ENCODE measurements around the gene NEU4. TPM values are rescaled to one million over a fixed set of nuclear protein-coding genes. Genes with fewer than 3 reads are reported as not detected.

Gene NEU4
- total and polyA plus RNA-seq, 9 of the 15 experiments (the other 6 are each of a cell fraction or from before 2014, with no cell fraction given), result 0.01 to 0.40 TPM; not detected in 7

DNA sequence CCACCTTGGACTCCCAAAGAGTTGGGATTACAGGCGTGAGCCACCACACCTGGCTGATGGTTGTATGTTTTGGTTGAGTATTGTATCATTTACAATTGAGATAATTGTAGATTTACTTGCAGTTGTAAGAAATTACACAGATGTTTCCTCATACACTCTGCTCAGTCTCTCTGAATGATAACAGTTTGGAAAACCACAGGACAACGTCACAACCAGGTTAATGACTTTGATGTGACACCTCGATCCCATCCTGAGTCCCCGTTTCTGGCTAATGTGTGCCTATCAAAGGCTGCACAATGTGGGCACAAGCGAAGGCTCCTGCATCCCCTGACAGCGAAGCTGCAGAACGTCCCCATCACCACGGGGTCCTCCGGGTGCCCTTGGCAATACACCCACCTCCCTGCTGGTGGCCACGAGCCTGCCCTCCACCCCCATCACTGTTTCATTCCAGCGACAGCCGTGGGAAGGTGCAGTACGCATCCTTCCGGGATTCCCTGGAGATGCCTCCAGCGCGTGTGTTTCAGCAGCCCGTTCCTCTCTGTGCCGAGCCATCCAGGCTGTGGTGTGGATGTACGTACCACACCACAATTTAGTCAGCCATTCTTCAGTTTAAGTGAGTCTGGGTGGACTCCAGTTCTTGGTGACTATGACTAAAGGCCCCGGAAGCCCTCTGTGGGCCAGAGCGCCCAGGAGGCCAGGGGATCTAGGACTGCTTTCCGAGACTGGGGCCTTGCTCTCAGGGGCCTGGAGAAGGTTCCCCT lies 54.0 kb downstream of the NEU4 start:
- POLR2A ChIA-PET, result interaction anchor here (0.6 kb wide), 1 partner anchor 1422 kb away, joined by 3 read pairs; no protein-coding TSS in a partner anchor

More for the DNA sequence above, 54.0 kb downstream of the NEU4 start:
- CTCF ChIA-PET (ENCODE audit: low intra/inter-chr PET ratio), result no interaction called here
- Histone ChIP-seq H3K9me1 (ENCODE audit: control insufficient read depth, insufficient read depth, low read length) (no peaks in the 10 kb centered on the region), H3K4me1 (replicated peaks in 1 of 2; ENCODE audit: control insufficient read depth in 2 of 2, insufficient read depth in 2 of 2, low read length in 2 of 2) (peaks cover 5 to 59% of the 10 kb centered on the region in 2 experiments; a peak in 4 of 5 replicates), H3K27me3 (ENCODE audit: control insufficient read depth in 2 of 2, insufficient read depth in 2 of 2, low read length in 2 of 2) (peaks cover under 1 to 34% of the 10 kb centered on the region in 2 experiments; a peak in 4 of 5 replicates), H3K27ac (ENCODE audit: extremely low read depth, low read depth, low read length) (no peak overlapping the region), H3K4me2 (ENCODE audit: insufficient read depth, low read length) (no peak overlapping the region), H4K20me1 (replicated peaks; ENCODE audit: control insufficient read depth, insufficient read depth, low read length) (peaks cover 5% of the 10 kb centered on the region; the same call in 1 of the 2 replicates), H3K36me3 (ENCODE audit: control insufficient read depth, insufficient read depth, low read length) (no peaks in the 10 kb centered on the region), H3K4me3 (no peak overlapping the region), H3K9ac (ENCODE audit: insufficient read depth in 1 of 2, low read depth in 2 of 2, low read length in 2 of 2) (0 out of 4 replicates have a peak overlapping the region, but pooled peaks of 1 of the 2 experiments have one; percentile 28), H2AFZ (ENCODE audit: low read depth, low read length) (no peak overlapping the region), H3K9me3 (replicated peaks; ENCODE audit: control insufficient read depth, insufficient read depth, low read depth, low read length) (peaks cover 4% of the 10 kb centered on the region; the same call in 1 of the 2 replicates), H3K79me2 (ENCODE audit: control insufficient read depth, insufficient read depth, low read length) (no peaks in the 10 kb centered on the region)
- DNase-seq (ENCODE audit: extremely low read depth in 1 of 4, low spot score in 3 of 4), result no peak
- TF ChIP-seq NR4A1 (CRISPR knock-in tag; IDR thresholded peaks at IDR 0.05) (no peak), NR4A1 (tag; IDR thresholded peaks at IDR 0.05) (no peak), POLR3G (IDR thresholded peaks at IDR 0.05; ENCODE audit: extremely low read depth, insufficient read length, insufficient replicate concordance) (no peak), SAFB (IDR thresholded peaks at IDR 0.05; ENCODE audit: borderline replicate concordance, low read depth, low read length) (no peak), ZNF778 (CRISPR knock-in tag; IDR thresholded peaks at IDR 0.05) (no peak), HMG20B (CRISPR knock-in tag; IDR thresholded peaks at IDR 0.05) (no peak), ZNF146 (CRISPR knock-in tag; IDR thresholded peaks at IDR 0.05; ENCODE audit: unreplicated experiment) (no peak), KHSRP (IDR thresholded peaks at IDR 0.05) (no peak), STAG1 (CRISPR knock-in tag; IDR thresholded peaks at IDR 0.05; ENCODE audit: borderline replicate concordance) (no peak), ZNF431 (CRISPR knock-in tag; IDR thresholded peaks at IDR 0.05) (no peak), OTX1 (CRISPR knock-in tag; IDR thresholded peaks at IDR 0.05) (no peak), CHD1 (IDR thresholded peaks at IDR 0.05; ENCODE audit: low read length) (no peak)
- TF ChIP-seq, protein P1, sequence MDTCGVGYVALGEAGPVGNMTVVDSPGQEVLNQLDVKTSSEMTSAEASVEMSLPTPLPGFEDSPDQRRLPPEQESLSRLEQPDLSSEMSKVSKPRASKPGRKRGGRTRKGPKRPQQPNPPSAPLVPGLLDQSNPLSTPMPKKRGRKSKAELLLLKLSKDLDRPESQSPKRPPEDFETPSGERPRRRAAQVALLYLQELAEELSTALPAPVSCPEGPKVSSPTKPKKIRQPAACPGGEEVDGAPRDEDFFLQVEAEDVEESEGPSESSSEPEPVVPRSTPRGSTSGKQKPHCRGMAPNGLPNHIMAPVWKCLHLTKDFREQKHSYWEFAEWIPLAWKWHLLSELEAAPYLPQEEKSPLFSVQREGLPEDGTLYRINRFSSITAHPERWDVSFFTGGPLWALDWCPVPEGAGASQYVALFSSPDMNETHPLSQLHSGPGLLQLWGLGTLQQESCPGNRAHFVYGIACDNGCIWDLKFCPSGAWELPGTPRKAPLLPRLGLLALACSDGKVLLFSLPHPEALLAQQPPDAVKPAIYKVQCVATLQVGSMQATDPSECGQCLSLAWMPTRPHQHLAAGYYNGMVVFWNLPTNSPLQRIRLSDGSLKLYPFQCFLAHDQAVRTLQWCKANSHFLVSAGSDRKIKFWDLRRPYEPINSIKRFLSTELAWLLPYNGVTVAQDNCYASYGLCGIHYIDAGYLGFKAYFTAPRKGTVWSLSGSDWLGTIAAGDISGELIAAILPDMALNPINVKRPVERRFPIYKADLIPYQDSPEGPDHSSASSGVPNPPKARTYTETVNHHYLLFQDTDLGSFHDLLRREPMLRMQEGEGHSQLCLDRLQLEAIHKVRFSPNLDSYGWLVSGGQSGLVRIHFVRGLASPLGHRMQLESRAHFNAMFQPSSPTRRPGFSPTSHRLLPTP (IDR thresholded peaks at IDR 0.05; ENCODE audit: borderline replicate concordance, extremely low read depth, insufficient read length), result no peak
- TF ChIP-seq, protein P2, sequence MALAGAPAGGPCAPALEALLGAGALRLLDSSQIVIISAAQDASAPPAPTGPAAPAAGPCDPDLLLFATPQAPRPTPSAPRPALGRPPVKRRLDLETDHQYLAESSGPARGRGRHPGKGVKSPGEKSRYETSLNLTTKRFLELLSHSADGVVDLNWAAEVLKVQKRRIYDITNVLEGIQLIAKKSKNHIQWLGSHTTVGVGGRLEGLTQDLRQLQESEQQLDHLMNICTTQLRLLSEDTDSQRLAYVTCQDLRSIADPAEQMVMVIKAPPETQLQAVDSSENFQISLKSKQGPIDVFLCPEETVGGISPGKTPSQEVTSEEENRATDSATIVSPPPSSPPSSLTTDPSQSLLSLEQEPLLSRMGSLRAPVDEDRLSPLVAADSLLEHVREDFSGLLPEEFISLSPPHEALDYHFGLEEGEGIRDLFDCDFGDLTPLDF (CRISPR knock-in tag; IDR thresholded peaks at IDR 0.05), result no peak
- TF ChIP-seq, protein P3, sequence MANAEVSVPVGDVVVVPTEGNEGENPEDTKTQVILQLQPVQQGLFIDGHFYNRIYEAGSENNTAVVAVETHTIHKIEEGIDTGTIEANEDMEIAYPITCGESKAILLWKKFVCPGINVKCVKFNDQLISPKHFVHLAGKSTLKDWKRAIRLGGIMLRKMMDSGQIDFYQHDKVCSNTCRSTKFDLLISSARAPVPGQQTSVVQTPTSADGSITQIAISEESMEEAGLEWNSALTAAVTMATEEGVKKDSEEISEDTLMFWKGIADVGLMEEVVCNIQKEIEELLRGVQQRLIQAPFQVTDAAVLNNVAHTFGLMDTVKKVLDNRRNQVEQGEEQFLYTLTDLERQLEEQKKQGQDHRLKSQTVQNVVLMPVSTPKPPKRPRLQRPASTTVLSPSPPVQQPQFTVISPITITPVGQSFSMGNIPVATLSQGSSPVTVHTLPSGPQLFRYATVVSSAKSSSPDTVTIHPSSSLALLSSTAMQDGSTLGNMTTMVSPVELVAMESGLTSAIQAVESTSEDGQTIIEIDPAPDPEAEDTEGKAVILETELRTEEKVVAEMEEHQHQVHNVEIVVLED (CRISPR knock-in tag; IDR thresholded peaks at IDR 0.05), result no peak
- no peak for FAIRE-seq
- no peak for ATAC-seq
- no TSS peak for BruUV-seq (replicated peaks)
- in situ Hi-C loops (cut with MboI), result no loop called here
- 56% methylated on average over 17 of the region's 22 CpGs for WGBS (ENCODE audit: insufficient coverage, low coverage, missing lambda C conversion rate)
- intact Hi-C loops (cut with micrococcal nuclease), result no loop called here

Data from K562 (cell line).